HT1080 (cell line): Measurements from ENCODE around the gene PTPRE. TPM values are rescaled to one million over a fixed set of nuclear protein-coding genes. Genes with fewer than 3 reads are reported as not detected.
A peak's percentile ranks its signal among the peaks of the same experiment; 100 is the strongest.

Source experiments
- DNase-seq: peaks from one replicate; pipeline ENCODE4 v3.0.0-alpha.2; 2015; ENCODE audit warnings: low read depth
- total RNA-seq: library from RNA; depleted of rRNA; stranded (reverse); fragments of >200 nt; shearing (Covaris generic); gene quantifications from 2 replicates; pipeline ENCODE4 v1.2.3, GENCODE V29; 2014

The PTPRE gene
- total RNA-seq, 1 experiment from 2014 or later, result 32.0 TPM

- DNase-seq, result no peak
Observed at GRCh38 chr10:128056303-128057050, 149.6 kb downstream of the PTPRE start.

- no peak for DNase-seq
Observed at GRCh38 chr10:128058106-128058749, 151.3 kb downstream of the PTPRE start.

- DNase-seq, result no peak
Observed at GRCh38 chr10:128058750-128059134, 151.8 kb downstream of the PTPRE start.

GRCh38 chr10:128059266-128059981, 152.5 kb downstream of the PTPRE start:
- no peak for DNase-seq

- DNase-seq, result no peak
Observed at GRCh38 chr10:128059982-128060293, 153.0 kb downstream of the PTPRE start.

GRCh38 chr10:128060341-128061250, 153.7 kb downstream of the PTPRE start:
- no peak for DNase-seq

GRCh38 chr10:128061306-128062300, 154.7 kb downstream of the PTPRE start:
- DNase-seq, result no peak

GRCh38 chr10:128062331-128062880, 155.5 kb downstream of the PTPRE start:
- DNase-seq, result no peak

GRCh38 chr10:128062881-128063563, 156.1 kb downstream of the PTPRE start:
- no peak for DNase-seq

- no peak for DNase-seq
Observed at GRCh38 chr10:128063736-128064107, 156.8 kb downstream of the PTPRE start.

- peak; percentile 97 for DNase-seq
Observed at GRCh38 chr10:128064108-128064969, 157.4 kb downstream of the PTPRE start.

- DNase-seq, result no peak
Observed at GRCh38 chr10:128064970-128065580, 158.2 kb downstream of the PTPRE start.

- DNase-seq, result no peak
Observed at GRCh38 chr10:128065881-128066534, 159.1 kb downstream of the PTPRE start.

- DNase-seq, result no peak
Observed at GRCh38 chr10:128066870-128067382, 160.0 kb downstream of the PTPRE start.

GRCh38 chr10:128067691-128068397, 160.9 kb downstream of the PTPRE start:
- no peak for DNase-seq
